GM13976 (cell line): Measurements from ENCODE around the gene CENPU.

Source experiments
- DNase-seq: peaks from one replicate; pipeline ENCODE4 v3.0.0; 2012; ENCODE audit warnings: low spot score
- in situ Hi-C: fragments of 300-500 bp; cut with MboI; formaldehyde crosslinking; loops from one replicate; pipeline ENCODE4 v1.12.0; 2022; ENCODE audit warnings: low sequenced_read_pairs, mixed read lengths, inconsistent platforms; ENCODE audit not compliant: unreplicated experiment
- TF ChIP-seq, protein P1 (sequence below): IDR thresholded peaks from 2 replicates; pipeline ENCODE4 v1.5.1; 2012; ENCODE audit warnings: borderline replicate concordance, mild to moderate bottlenecking; ENCODE audit not compliant: insufficient read depth; ENCODE audit errors: extremely low read depth, missing control alignments, control extremely low read depth

The CENPU gene

DNA sequence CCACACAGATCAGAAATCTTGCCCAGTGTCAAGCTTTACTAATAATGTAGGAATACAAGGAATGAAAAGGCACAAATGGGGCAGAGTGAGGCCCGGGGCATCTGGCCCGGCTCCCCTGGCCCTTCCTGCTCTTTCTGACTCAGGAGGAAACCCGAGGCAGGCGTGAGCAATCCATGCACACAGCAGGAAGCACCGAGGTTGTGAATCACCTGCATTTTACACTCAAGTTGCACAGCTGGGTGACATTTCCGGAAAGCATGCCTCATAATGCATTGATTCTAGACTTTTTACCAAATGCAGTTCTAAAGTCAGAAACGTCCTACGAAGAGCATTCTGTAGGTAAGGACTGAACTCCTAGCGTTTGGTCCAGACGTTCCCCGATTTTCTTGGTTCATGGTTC is 45.4 kb downstream of the CENPU start:
- TF ChIP-seq, protein P1, sequence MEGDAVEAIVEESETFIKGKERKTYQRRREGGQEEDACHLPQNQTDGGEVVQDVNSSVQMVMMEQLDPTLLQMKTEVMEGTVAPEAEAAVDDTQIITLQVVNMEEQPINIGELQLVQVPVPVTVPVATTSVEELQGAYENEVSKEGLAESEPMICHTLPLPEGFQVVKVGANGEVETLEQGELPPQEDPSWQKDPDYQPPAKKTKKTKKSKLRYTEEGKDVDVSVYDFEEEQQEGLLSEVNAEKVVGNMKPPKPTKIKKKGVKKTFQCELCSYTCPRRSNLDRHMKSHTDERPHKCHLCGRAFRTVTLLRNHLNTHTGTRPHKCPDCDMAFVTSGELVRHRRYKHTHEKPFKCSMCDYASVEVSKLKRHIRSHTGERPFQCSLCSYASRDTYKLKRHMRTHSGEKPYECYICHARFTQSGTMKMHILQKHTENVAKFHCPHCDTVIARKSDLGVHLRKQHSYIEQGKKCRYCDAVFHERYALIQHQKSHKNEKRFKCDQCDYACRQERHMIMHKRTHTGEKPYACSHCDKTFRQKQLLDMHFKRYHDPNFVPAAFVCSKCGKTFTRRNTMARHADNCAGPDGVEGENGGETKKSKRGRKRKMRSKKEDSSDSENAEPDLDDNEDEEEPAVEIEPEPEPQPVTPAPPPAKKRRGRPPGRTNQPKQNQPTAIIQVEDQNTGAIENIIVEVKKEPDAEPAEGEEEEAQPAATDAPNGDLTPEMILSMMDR = no peak
- in situ Hi-C loops = no loop called here
- no peak for DNase-seq

DNA sequence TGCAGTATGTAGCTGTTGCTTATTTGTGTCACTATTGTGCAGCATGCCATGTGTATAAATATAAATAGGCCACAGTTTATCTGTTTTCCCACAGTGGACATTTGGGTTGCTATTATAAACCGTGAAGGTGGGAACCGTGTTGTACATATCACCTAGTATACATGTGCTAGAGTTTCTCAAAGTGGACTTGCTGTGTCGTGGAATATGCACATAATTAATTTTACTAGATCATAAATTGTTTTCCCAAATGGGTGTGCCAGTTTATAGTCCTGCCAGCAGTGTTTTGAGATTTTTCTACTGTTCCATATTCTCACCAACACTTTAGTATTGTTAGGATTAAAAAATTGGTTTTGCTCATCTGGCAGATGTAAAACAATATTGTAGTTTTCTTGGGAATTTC is 45.9 kb downstream of the CENPU start:
- in situ Hi-C loops = no loop called here
- TF ChIP-seq, protein P1 = no peak

GRCh38 chr4:184684491-184685189 is 49.3 kb downstream of the CENPU start:
- in situ Hi-C loops = no loop called here
- TF ChIP-seq, protein P1 = no peak
- no peak for DNase-seq

More for the DNA sequence above, 45.9 kb downstream of the CENPU start:
- no peak for DNase-seq

DNA sequence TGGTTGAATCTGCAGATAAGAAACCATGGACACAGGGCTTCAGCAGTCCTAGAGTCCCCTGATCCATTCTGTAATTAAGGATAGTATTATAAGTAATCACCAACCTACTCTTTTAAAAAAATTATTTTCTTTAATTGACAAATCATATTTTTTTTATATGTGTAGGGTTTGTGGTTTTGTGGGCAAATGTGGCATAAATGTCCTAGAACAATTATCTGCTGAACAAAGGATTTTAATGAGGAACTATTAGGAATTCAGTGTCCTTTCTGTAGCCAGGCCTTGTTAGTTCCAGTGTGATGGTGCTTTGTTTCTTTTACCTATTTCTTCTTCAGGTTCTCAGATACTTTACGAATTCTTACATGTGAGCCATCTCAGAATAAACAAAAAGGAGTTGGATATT is 52.0 kb downstream of the CENPU start:
- in situ Hi-C loops = no loop called here
- TF ChIP-seq, protein P1 = no peak
- no peak for DNase-seq

DNA sequence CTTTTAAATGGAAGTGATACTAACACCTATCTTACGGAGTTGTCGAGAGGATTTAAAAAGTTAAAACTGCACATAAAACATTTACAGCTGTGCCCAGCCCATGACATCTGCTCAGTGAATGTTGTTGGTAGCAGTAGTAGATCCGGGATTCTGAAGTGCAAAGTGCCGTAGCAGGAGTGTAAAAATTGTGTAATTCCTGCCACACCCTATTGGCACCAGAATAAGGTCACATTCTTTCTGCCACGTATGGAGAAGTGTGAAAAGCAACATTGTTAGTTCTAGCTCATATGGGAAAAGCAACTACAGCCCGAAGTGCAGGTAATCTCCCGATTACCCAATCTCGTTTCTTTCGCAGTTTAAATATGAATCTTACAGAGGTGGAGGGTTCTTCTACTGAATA is 53.2 kb downstream of the CENPU start:
- in situ Hi-C loops = no loop called here
- no peak for DNase-seq
- TF ChIP-seq, protein P1 = no peak

DNA sequence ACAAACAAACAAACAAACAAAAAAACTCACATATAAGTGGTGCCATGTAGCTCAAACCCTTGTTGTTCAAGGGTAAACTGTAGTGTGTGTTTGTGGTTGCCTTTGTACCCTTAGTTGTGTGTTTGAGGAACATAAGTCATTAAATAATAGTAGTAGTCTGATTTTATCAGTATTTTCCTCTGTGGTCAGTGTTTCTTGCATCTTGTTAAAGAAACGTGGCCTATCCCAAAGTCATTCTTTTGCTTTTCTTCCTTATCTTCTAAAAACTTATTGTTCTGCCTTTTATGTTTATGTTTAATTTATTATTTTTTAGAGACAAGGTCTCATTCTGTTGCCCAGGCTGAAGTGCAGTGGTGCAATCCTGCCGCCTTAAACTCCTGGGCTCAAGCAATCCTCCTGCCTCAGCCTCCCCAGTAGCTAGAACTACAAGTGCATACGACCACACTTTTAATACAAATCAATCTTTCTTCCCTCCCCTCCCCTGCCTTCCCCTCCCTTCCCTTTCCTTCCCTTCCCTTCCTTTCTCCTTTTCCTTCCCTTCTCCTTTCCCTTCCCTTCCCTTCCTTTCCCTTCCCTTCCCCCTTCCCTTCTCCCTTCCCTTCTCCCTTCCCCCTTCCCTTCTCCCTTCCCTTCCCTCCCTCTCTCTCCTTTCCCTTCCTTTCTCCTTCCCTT is 57.9 kb downstream of the CENPU start:
- in situ Hi-C loops = no loop called here
- TF ChIP-seq, protein P1 = no peak
- DNase-seq = no peak
